LNCAP (cell line): ENCODE results near the gene PLA2G4B.

Experiments used
- TF ChIP-seq, protein P1 (sequence below): fragments of 450-650 bp; IDR thresholded peaks from 2 replicates; pipeline ENCODE4 v1.5.1; 2017; ENCODE audit warnings: mild to moderate bottlenecking

The PLA2G4B gene

DNA sequence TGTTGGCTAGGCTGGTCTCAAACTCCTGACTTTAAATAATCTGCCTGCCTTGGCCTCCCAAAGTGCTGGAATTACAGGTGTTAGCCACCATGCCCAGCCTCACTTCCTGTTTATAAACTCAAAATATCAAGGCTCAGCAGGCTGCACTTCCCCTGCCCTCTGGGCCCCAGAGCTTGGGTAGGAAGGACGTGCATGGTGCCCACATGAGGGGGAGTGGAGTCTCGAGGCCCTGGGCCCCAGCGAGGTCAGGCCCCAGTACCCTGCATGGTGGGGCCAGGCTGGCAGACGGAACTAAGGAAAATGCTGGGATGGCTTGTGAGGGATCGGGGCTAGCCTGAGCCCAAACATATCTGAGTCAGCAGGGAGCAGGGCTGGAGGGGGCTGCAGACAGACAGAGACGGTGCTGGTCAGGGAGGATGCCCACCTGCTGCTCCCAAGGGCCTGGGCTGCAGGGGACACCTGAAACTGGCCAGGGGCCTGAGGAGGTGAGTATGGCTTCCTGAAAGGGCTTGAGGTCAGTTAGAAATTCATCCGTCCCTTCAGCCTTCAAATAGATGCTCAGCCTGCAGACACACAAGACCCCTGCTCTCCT, 50.1 kb downstream of the PLA2G4B start:
- TF ChIP-seq, protein P1, sequence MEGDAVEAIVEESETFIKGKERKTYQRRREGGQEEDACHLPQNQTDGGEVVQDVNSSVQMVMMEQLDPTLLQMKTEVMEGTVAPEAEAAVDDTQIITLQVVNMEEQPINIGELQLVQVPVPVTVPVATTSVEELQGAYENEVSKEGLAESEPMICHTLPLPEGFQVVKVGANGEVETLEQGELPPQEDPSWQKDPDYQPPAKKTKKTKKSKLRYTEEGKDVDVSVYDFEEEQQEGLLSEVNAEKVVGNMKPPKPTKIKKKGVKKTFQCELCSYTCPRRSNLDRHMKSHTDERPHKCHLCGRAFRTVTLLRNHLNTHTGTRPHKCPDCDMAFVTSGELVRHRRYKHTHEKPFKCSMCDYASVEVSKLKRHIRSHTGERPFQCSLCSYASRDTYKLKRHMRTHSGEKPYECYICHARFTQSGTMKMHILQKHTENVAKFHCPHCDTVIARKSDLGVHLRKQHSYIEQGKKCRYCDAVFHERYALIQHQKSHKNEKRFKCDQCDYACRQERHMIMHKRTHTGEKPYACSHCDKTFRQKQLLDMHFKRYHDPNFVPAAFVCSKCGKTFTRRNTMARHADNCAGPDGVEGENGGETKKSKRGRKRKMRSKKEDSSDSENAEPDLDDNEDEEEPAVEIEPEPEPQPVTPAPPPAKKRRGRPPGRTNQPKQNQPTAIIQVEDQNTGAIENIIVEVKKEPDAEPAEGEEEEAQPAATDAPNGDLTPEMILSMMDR = no peak

DNA sequence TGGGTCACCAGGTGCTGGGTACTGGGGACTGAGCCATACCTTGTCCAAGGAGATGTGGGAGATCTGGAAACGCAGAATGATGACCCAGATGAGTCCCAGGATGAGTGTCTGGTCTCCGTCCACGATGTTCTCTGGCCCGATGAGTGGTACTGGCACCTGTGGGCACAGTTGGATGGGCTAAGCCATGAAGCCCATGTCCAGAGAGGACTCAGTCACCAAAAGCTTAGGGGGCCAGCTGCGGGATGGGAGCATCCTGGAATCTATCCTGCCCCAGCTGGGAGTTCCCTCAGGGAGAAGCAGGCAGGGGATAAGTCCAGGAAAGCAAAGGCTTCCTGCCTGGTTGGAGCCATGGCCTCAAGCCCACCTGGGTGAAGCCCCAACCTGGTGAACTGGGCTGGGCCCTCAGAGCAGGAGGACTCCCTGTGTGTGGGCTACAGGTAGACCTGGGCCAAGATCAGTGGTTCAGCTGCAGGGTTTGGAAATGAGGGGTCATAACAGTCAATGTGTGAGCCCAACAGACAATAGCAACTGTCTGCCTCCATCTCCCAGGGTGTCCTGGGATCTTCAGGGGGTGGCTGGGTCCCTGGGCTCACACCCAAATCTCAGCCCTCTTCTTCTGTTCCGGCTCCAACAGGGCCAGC, 51.5 kb downstream of the PLA2G4B start:
- TF ChIP-seq, protein P1 = no peak

DNA sequence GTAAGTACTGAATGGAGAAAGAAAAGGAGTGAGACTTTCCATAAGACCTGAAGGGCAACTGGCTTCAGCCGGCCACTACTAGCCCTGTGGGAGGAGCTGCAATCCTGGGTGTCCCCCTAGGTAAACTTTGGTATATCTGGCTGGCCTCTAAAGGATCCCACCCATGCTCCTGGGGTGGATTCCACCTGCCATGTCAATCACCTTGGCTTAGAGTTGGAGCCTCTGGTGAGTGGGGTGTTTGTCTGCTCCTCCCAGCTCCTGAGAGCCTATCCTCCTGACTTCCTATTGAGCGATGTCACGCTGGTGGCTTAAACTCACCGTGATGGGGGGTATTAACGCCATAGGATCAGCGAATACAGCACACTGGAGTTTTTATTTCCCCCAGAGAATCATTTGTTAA, 52.6 kb downstream of the PLA2G4B start:
- TF ChIP-seq, protein P1 = no peak

DNA sequence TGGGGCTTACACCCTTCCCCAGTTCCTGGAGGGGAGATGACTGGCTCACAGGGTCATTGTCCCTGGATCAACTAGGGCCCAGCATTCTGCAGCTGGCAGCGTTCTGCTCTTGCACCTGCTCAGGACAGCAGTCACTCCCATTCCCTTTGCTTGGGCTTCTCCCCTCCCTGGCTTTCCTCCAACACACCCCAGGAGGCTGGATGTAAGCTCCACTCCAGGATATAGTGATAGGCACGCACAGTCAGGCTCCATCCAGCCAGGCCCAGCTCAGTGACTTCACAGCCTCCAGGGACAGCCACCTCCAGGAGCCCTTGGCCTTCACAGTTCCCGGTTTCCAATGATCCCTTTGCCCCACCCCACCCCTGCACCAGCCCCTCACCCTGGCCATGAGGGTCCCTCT, 53.3 kb downstream of the PLA2G4B start:
- TF ChIP-seq, protein P1 = no peak

DNA sequence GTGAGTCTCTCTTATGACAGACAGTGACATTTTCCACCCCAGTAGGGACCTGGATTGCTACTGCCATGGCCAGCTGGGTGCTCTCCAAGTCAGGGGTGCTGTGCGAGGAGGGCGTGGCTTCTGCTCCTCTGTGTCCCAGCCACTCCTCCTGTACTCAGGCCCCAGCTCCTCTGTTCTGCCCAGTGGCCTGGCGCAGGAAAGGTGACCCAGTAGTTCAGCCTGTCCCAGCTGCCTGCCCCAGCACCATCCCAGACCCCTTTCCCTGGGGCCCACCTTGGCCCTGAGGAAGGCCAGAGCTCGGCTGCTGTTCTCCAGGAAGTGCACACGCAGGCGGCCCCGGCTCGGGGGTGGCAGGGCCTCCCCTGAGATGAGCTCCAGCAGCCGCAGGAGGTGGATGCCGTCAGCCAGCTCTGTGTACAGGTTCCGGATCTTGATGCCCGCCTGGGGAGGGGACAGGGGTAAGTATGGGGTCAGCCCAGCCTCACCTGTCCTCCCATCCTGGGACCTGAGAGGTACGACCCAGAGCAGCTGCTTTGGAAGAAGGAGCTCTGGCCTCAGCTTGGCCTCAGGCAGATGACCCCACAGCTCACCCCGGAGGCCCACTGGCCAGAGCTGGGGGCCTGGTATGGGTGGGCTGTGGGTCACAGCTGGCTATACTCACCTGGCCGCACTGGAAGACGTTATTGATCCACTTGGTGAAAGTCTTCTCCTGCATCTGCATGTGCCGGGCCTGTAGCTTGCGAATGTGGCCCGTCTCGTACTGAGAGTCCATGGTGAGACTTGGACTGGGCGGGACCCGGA, 54.2 kb downstream of the PLA2G4B start:
- TF ChIP-seq, protein P1 = no peak

DNA sequence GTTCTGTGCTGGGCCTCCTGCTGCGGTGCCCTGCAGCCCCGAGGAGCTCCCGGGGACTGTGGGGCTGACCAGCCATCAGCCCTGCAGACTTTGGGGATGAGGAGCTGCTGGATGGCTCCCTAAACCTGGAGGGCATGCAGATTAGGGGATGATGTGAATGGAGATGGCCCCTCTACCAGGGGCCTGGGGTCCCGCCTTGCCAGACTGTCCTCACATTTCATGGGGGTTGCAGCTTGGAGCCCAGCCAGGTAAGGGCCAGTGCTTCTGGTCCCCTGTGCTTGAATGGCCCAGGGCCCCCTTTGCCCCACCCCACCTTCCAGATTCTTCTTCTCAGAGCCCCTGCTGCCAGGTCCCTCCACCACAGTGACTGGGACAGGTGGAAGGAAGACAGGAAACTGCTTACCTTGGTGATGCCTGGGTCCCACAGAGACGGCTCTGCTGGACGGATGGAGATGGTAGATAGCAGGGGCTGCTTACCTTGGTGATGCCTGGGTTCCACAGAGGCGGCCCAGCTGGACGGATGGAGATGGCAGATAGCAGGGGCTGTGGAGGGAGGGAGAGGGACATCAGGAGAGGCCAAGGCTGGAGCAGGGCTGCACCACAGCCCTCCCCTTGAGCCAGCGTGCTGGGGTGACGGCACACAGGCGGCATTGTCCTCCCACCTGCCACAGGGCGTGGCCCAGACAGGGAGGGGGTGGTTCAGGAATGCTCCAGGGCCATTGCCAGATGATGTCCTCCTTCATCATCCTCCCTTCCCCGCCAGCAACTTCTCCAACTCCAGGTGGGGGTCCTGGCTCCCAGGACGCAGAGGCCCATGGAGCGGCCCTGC, 55.0 kb downstream of the PLA2G4B start, which contains the start of gene SPTBN5:
TSS of gene SPTBN5 (minus strand) at position 632 of the 829 bp plus-strand sequence. CDS start at position 76, 556 bp downstream.
- TF ChIP-seq, protein P1 = no peak

DNA sequence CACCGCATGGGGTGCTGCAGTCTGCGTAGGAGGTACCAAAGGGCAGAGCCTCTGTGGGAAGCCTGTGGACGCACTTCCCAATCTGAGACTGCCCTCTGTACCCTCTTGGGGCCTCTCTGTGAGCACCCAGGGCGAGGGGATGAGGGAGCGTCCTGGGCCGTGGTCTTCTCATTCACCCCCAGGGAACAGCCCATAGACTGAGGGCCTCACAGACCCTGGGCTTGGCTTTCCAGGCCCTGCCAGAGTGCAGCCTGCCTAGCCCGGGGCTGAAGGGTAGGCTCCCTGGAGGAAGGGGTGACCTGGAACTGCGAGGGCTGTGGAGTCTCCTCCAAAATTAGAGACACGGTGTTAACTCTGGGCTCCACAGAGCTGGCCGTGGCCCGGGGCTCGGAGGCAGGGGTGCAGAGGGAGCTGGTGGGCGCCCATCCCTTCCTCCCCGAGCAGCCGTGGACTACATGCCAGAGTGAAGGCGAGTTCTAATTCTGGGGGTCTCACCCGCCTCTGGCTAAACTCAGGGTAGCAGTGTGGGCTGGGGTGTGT, 55.7 kb downstream of the PLA2G4B start:
- TF ChIP-seq, protein P1 = no peak
